Measurements from ENCODE around the gene ELMO1.

ELMO1 gene

GRCh38 chr7:37016064-37016878, 432.4 kb downstream of the ELMO1 start:
- no CpG with 5 or more reads among the region's 10 CpGs for WGBS (ENCODE audit: insufficient coverage, insufficient read length)
- DNase-seq (ENCODE audit: low read depth, low spot score) = no peak

GRCh38 chr7:37015353-37016034, 433.2 kb downstream of the ELMO1 start:
- no peaks in the 10 kb centered on the region for H3K36me3 ChIP-seq (ENCODE audit: control insufficient read depth, insufficient read depth, low read length)
- H3K27me3 ChIP-seq (ENCODE audit: control insufficient read depth, insufficient read depth, low read length) = no peaks in the 10 kb centered on the region
- no peak overlapping the region for H3K27ac ChIP-seq (ENCODE audit: low read length)
- no peak for DNase-seq (ENCODE audit: low read depth, low spot score)
- H3K4me1 ChIP-seq (ENCODE audit: control insufficient read depth, insufficient read depth, low read length) = no peaks in the 10 kb centered on the region
- H3K4me3 ChIP-seq (ENCODE audit: low read length) = no peak overlapping the region
- WGBS (ENCODE audit: insufficient coverage, insufficient read length) = no CpG with 5 or more reads among the region's 12 CpGs
- no peaks in the 10 kb centered on the region for H3K9me3 ChIP-seq (ENCODE audit: control insufficient read depth, insufficient read depth, low read length)

More at GRCh38 chr7:37016064-37016878, 432.4 kb downstream of the ELMO1 start:
- Histone ChIP-seq H3K27ac (ENCODE audit: low read length) (no peak overlapping the region), H3K36me3 (ENCODE audit: control insufficient read depth, insufficient read depth, low read length) (no peaks in the 10 kb centered on the region), H3K9me3 (ENCODE audit: control insufficient read depth, insufficient read depth, low read length) (no peaks in the 10 kb centered on the region), H3K4me3 (ENCODE audit: low read length) (no peak overlapping the region), H3K4me1 (ENCODE audit: control insufficient read depth, insufficient read depth, low read length) (no peaks in the 10 kb centered on the region), H3K27me3 (ENCODE audit: control insufficient read depth, insufficient read depth, low read length) (no peaks in the 10 kb centered on the region)

DNA sequence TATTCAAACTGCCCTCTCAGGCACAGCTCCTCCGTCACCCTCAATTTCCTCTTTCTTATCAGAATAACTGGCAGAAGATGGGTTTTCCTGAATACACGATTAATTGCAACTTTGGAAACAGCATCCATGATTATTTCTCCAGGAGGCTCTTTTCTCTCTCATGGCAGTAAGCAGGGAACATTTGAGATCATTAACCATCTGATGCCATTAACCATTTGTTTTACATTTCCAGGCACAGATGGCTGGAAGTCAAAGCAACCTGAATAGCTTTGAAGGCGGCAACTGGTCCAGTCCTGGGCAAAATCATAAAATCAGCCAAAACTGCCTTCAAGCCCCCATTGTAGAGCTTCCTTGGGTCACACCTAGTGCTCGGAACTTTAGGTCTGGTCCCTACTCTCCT, 434.9 kb downstream of the ELMO1 start:
- Histone ChIP-seq H3K4me3 (ENCODE audit: low read length) (no peak overlapping the region), H3K9me3 (ENCODE audit: control insufficient read depth, insufficient read depth, low read length) (no peaks in the 10 kb centered on the region), H3K27me3 (ENCODE audit: control insufficient read depth, insufficient read depth, low read length) (no peaks in the 10 kb centered on the region), H3K4me1 (ENCODE audit: control insufficient read depth, insufficient read depth, low read length) (no peaks in the 10 kb centered on the region), H3K27ac (ENCODE audit: low read length) (no peak overlapping the region), H3K36me3 (ENCODE audit: control insufficient read depth, insufficient read depth, low read length) (no peaks in the 10 kb centered on the region)
- no peak for DNase-seq (ENCODE audit: low read depth, low spot score)
- no CpG with 5 or more reads among the region's 4 CpGs for WGBS (ENCODE audit: insufficient coverage, insufficient read length)

DNA sequence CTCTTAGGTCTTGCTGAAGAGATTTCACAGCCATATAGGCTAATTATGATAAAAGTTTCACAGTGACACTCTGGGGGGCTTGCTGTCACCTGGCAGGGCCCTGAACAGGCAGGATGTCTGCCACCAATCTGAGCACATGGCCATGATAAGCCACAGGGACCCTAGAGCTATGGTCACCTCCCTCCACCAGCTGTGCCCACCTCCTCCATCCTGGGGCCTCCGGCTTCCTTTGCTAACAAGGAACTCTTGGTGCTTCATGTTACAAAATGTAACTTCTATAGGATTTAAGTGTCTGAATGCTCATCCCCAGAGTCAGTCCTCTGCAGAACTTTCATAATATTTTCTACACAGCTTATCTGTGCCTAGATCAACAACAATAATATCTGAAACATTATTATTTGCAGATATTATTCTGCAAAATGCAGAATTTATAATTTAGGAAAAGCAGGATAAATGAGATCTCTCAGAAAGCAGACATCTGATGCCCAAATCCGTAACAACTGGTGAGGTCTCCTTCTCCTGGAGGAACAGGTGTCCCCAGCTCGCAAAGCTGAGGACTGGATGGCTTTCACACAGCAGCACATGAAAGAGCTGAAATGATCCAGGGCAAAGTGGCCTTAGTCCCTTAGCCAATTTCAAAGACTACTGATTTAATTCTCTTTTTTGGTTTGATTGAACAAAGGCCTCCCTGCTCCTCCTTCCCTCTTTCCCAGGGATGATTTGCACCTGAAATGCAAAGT, 437.3 kb downstream of the ELMO1 start:
- Histone ChIP-seq H3K27ac (ENCODE audit: low read length) (no peak overlapping the region), H3K4me3 (ENCODE audit: low read length) (no peak overlapping the region), H3K36me3 (ENCODE audit: control insufficient read depth, insufficient read depth, low read length) (no peaks in the 10 kb centered on the region), H3K4me1 (ENCODE audit: control insufficient read depth, insufficient read depth, low read length) (no peaks in the 10 kb centered on the region; the same call in 1 of the 2 replicates), H3K9me3 (ENCODE audit: control insufficient read depth, insufficient read depth, low read length) (no peaks in the 10 kb centered on the region), H3K27me3 (ENCODE audit: control insufficient read depth, insufficient read depth, low read length) (no peaks in the 10 kb centered on the region)
- no CpG with 5 or more reads among the region's 3 CpGs for WGBS (ENCODE audit: insufficient coverage, insufficient read length)
- DNase-seq (ENCODE audit: low read depth, low spot score) = no peak

DNA sequence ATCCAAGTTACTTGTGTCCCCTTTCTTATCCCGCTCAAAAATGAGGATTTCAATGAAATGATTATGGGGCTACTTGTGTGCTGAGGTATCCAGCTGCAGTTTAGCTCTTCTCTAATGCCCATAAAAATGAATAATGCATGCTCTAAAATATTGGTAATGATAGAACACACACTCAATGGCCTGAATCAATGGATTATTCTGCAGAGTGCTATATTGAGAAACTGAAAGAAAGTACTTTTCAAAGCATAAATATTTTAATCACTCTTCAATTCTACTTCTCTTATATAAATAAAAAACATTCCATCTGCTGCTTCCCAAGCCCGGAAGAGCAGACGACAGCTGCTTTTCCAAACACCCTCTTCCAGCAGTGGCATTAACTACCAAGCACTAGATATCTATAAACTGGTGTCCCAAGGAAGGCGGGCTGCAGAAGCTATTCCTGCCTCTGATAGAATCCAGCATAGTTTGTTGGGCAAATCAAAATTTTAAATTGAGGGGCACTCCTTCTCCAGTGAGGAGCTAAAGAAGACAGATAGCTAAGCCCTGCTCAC, 439.5 kb downstream of the ELMO1 start:
- Histone ChIP-seq H3K4me1 (ENCODE audit: control insufficient read depth, insufficient read depth, low read length) (no peaks in the 10 kb centered on the region; the same call in 1 of the 2 replicates), H3K27ac (ENCODE audit: low read length) (no peak overlapping the region), H3K9me3 (ENCODE audit: control insufficient read depth, insufficient read depth, low read length) (no peaks in the 10 kb centered on the region), H3K27me3 (ENCODE audit: control insufficient read depth, insufficient read depth, low read length) (no peaks in the 10 kb centered on the region), H3K36me3 (ENCODE audit: control insufficient read depth, insufficient read depth, low read length) (no peaks in the 10 kb centered on the region), H3K4me3 (ENCODE audit: low read length) (no peak overlapping the region)
- WGBS (ENCODE audit: insufficient coverage, insufficient read length) = no CpG with 5 or more reads among the region's 4 CpGs
- no peak for DNase-seq (ENCODE audit: low read depth, low spot score)

- Histone ChIP-seq H3K4me3 (ENCODE audit: low read length) (no peak overlapping the region), H3K27me3 (ENCODE audit: control insufficient read depth, insufficient read depth, low read length) (no peaks in the 10 kb centered on the region), H3K36me3 (ENCODE audit: control insufficient read depth, insufficient read depth, low read length) (no peaks in the 10 kb centered on the region), H3K27ac (ENCODE audit: low read length) (no peak overlapping the region), H3K9me3 (ENCODE audit: control insufficient read depth, insufficient read depth, low read length) (no peaks in the 10 kb centered on the region), H3K4me1 (ENCODE audit: control insufficient read depth, insufficient read depth, low read length) (no peaks in the 10 kb centered on the region; the same call in 1 of the 2 replicates)
- no peak for DNase-seq (ENCODE audit: low read depth, low spot score)
- WGBS (ENCODE audit: insufficient coverage, insufficient read length) = no CpG with 5 or more reads among the region's 3 CpGs
Measured at GRCh38 chr7:37007691-37008090, 441.0 kb downstream of the ELMO1 start.

DNA sequence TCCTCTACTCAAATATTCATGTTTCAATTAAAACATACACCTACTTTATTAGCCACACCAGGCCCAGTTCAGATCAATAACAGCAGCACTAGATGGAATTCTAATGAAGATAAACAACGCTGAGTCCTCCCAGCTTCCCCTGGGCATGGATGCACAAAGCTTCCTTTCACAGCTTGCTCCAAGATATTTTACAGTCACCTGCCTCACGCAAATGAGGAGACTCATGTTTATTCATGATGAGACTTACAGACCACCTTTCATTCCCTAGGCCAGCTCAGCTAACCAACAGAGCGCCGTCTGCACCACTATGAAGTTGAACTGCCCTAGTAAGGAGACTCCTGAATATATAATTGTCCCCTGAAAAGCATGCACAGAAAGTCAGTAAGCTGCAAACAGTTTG, 441.4 kb downstream of the ELMO1 start:
- WGBS (ENCODE audit: insufficient coverage, insufficient read length) = no CpG with 5 or more reads among the region's 4 CpGs
- Histone ChIP-seq H3K27ac (ENCODE audit: low read length) (no peak overlapping the region), H3K4me1 (ENCODE audit: control insufficient read depth, insufficient read depth, low read length) (no peaks in the 10 kb centered on the region; the same call in 1 of the 2 replicates), H3K27me3 (ENCODE audit: control insufficient read depth, insufficient read depth, low read length) (no peaks in the 10 kb centered on the region), H3K9me3 (ENCODE audit: control insufficient read depth, insufficient read depth, low read length) (no peaks in the 10 kb centered on the region), H3K4me3 (ENCODE audit: low read length) (no peak overlapping the region), H3K36me3 (ENCODE audit: control insufficient read depth, insufficient read depth, low read length) (no peaks in the 10 kb centered on the region)
- DNase-seq (ENCODE audit: low read depth, low spot score) = no peak

DNA sequence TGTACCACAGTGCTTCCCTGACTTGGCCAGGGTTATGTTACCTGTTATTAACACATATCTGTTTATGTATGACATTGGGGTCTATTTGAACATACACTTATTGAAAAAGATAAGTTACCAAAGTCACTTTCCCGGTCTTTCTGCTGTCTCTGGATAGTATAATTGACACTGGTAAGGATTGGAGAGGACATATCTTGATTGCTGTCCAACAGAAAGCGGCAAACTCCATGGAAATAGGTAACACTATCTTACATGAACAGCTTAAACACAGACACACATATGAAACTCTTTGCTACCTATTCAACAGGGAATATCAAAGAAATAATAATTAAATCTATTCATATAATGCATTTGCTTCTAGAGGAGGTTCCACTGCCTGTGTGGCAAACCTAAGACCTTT, 441.9 kb downstream of the ELMO1 start:
- H3K4me1 ChIP-seq (ENCODE audit: control insufficient read depth, insufficient read depth, low read length) = no peaks in the 10 kb centered on the region; the same call in 1 of the 2 replicates
- no peaks in the 10 kb centered on the region for H3K27me3 ChIP-seq (ENCODE audit: control insufficient read depth, insufficient read depth, low read length)
- no peaks in the 10 kb centered on the region for H3K36me3 ChIP-seq (ENCODE audit: control insufficient read depth, insufficient read depth, low read length)
- no peak overlapping the region for H3K27ac ChIP-seq (ENCODE audit: low read length)
- no CpG with 5 or more reads among the region's 2 CpGs for WGBS (ENCODE audit: insufficient coverage, insufficient read length)
- H3K4me3 ChIP-seq (ENCODE audit: low read length) = no peak overlapping the region
- no peak for DNase-seq (ENCODE audit: low read depth, low spot score)
- no peaks in the 10 kb centered on the region for H3K9me3 ChIP-seq (ENCODE audit: control insufficient read depth, insufficient read depth, low read length)

GRCh38 chr7:37000511-37000910, 448.2 kb downstream of the ELMO1 start:
- Histone ChIP-seq H3K27ac (ENCODE audit: low read length) (no peak overlapping the region), H3K36me3 (ENCODE audit: control insufficient read depth, insufficient read depth, low read length) (no peaks in the 10 kb centered on the region), H3K4me3 (ENCODE audit: low read length) (no peak overlapping the region), H3K9me3 (ENCODE audit: control insufficient read depth, insufficient read depth, low read length) (no peaks in the 10 kb centered on the region), H3K4me1 (ENCODE audit: control insufficient read depth, insufficient read depth, low read length) (no peaks in the 10 kb centered on the region), H3K27me3 (ENCODE audit: control insufficient read depth, insufficient read depth, low read length) (no peaks in the 10 kb centered on the region)
- DNase-seq (ENCODE audit: low read depth, low spot score) = no peak
- no CpG with 5 or more reads among the region's 5 CpGs for WGBS (ENCODE audit: insufficient coverage, insufficient read length)

All from iPS DF 6.9 (cell line).